ENCODE data around the gene POC5.

DNA sequence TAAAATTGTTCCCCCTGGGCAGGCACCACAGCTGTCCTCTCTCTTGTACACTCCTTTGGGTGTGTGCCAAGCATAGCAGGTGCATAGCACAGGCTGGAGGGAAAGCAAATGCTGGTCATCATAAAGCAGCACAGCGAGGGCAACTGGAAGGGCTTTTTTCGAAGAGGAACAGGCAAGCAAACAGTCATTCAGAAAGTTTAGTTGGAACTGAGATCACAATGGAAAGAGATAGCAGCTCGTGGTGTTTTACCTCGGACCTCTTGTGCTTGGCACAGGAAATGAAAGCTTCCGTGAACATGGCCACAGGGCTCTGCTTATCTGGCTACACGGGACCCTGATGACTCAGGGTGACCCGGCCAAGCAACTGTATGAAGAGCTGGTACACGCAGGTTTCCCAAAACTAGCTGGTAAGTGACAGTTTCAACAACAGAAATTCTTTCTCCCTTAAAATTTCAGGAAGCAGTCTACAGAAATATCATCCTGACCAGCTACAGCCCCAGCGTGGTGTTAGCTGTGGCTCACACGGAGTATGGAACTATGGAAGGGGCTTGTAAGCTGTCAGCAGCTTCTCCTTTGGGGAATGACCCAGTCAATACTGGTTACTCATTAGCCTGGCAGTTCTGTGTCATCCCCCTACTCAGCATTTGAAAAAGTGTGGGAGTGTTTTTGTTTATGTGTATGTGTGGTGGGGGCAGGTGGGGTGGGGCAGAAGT lies 48.1 kb downstream of the POC5 start:
- TF ChIP-seq, protein P1, sequence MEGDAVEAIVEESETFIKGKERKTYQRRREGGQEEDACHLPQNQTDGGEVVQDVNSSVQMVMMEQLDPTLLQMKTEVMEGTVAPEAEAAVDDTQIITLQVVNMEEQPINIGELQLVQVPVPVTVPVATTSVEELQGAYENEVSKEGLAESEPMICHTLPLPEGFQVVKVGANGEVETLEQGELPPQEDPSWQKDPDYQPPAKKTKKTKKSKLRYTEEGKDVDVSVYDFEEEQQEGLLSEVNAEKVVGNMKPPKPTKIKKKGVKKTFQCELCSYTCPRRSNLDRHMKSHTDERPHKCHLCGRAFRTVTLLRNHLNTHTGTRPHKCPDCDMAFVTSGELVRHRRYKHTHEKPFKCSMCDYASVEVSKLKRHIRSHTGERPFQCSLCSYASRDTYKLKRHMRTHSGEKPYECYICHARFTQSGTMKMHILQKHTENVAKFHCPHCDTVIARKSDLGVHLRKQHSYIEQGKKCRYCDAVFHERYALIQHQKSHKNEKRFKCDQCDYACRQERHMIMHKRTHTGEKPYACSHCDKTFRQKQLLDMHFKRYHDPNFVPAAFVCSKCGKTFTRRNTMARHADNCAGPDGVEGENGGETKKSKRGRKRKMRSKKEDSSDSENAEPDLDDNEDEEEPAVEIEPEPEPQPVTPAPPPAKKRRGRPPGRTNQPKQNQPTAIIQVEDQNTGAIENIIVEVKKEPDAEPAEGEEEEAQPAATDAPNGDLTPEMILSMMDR (IDR thresholded peaks at IDR 0.05; ENCODE audit: borderline replicate concordance, extremely low read depth, low read length, poor library complexity, severe bottlenecking) = no peak
- TF ChIP-seq EZH2 (IDR thresholded peaks at IDR 0.05; ENCODE audit: borderline replicate concordance, low read depth, low read length, severe bottlenecking) = no peak

All from DND-41 (cell line).